OCI-LY3 (cell line): ENCODE results near the gene FAM43A.

ENCODE experiments used
- H2AFZ ChIP-seq: fragments of 200-600, 300-600 bp; shearing (Covaris generic); 2 replicates; pipeline ENCODE4 v1.6.0; 2014; ENCODE audit warnings: antibody characterized with exemption, low read depth, low read length
- H3K27ac ChIP-seq: fragments of 200-600, 300-600 bp; sonication (generic); 2 replicates; pipeline ENCODE4 v1.5.1; 2014; ENCODE audit warnings: mild to moderate bottlenecking, low read length, moderate library complexity, mixed read lengths
- H3K27me3 ChIP-seq: fragments of 200-600, 300-600 bp; sonication (generic); 2 replicates; pipeline ENCODE4 v1.6.1; 2014; ENCODE audit warnings: low read depth, low read length, mixed read lengths
- H3K36me3 ChIP-seq: fragments of 200-600, 300-600 bp; sonication (generic); replicated peaks from 2 replicates; pipeline ENCODE3; 2014; ENCODE audit warnings: low read depth, low read length, mixed read lengths
- H3K4me1 ChIP-seq: fragments of 300-600, 200-600 bp; sonication (generic); 2 replicates; pipeline ENCODE4 v1.6.1; 2014; ENCODE audit warnings: low read length, mixed read lengths
- H3K4me2 ChIP-seq: fragments of 200-600, 300-600 bp; sonication (generic); 2 replicates; pipeline ENCODE4 v1.6.1; 2014; ENCODE audit warnings: low read length, mixed read lengths
- H3K4me3 ChIP-seq: fragments of 300-600, 200-600 bp; sonication (generic); 2 replicates; pipeline ENCODE4 v1.5.1; 2014; ENCODE audit warnings: antibody characterized with exemption, mild to moderate bottlenecking, low read length, moderate library complexity
- H3K79me2 ChIP-seq: fragments of 300-600, 200-600 bp; shearing (Covaris generic); 2 replicates; pipeline ENCODE4 v1.6.1; 2014; ENCODE audit warnings: mild to moderate bottlenecking, low read length, mixed read lengths
- H3K9ac ChIP-seq: fragments of 300-600, 200-600 bp; shearing (Covaris generic); 2 replicates; pipeline ENCODE4 v1.6.0; 2014; ENCODE audit warnings: mild to moderate bottlenecking, low read length, moderate library complexity
- H3K9me3 ChIP-seq: fragments of 200-600, 300-600 bp; shearing (Covaris generic); 2 replicates; pipeline ENCODE4 v1.6.1; 2014; ENCODE audit warnings: low read length, mixed read lengths; ENCODE audit not compliant: insufficient read depth
- H4K20me1 ChIP-seq: fragments of 200-600, 300-600 bp; sonication (generic); 2 replicates; pipeline ENCODE4 v1.6.1; 2016; ENCODE audit warnings: low read length, mixed read lengths; ENCODE audit not compliant: insufficient read depth
- EZH2phosphoT487 ChIP-seq: fragments of 200-600 bp; shearing (Covaris generic); IDR thresholded peaks from 2 replicates; pipeline ENCODE4 v1.6.1; 2018; ENCODE audit warnings: antibody characterized with exemption, mixed run types, low read depth
- TF ChIP-seq, protein P1 (sequence below): fragments of 200-600, 300-600 bp; sonication (generic); IDR thresholded peaks from 2 replicates; pipeline ENCODE4 v1.5.1; 2014; ENCODE audit warnings: antibody characterized with exemption, low read length, low read depth

The FAM43A gene

GRCh38 chr3:194661374-194661773 is 24.3 kb upstream of the FAM43A start:
- Histone ChIP-seq H3K9ac (no peak overlapping the region), H3K36me3 (peaks cover 44% of the 10 kb centered on the region)

GRCh38 chr3:194661946-194662345 is 23.7 kb upstream of the FAM43A start:
- no peaks in the 10 kb centered on the region for H3K4me1 ChIP-seq
- no peaks in the 10 kb centered on the region for H3K9me3 ChIP-seq
- H3K36me3 ChIP-seq = peaks cover 44% of the 10 kb centered on the region
- H2AFZ ChIP-seq = no peak overlapping the region
- TF ChIP-seq, protein P1, sequence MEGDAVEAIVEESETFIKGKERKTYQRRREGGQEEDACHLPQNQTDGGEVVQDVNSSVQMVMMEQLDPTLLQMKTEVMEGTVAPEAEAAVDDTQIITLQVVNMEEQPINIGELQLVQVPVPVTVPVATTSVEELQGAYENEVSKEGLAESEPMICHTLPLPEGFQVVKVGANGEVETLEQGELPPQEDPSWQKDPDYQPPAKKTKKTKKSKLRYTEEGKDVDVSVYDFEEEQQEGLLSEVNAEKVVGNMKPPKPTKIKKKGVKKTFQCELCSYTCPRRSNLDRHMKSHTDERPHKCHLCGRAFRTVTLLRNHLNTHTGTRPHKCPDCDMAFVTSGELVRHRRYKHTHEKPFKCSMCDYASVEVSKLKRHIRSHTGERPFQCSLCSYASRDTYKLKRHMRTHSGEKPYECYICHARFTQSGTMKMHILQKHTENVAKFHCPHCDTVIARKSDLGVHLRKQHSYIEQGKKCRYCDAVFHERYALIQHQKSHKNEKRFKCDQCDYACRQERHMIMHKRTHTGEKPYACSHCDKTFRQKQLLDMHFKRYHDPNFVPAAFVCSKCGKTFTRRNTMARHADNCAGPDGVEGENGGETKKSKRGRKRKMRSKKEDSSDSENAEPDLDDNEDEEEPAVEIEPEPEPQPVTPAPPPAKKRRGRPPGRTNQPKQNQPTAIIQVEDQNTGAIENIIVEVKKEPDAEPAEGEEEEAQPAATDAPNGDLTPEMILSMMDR = no peak
- TF ChIP-seq EZH2phosphoT487 = no peak
- H3K27me3 ChIP-seq = no peaks in the 10 kb centered on the region
- no peak overlapping the region for H3K4me2 ChIP-seq
- no peaks in the 10 kb centered on the region for H4K20me1 ChIP-seq
- no peak overlapping the region for H3K27ac ChIP-seq
- no peak overlapping the region for H3K9ac ChIP-seq
- no peak overlapping the region for H3K4me3 ChIP-seq
- H3K79me2 ChIP-seq = no peaks in the 10 kb centered on the region

More at GRCh38 chr3:194661374-194661773, 24.3 kb upstream of the FAM43A start:
- Histone ChIP-seq H3K27me3 (no peaks in the 10 kb centered on the region), H3K9me3 (no peaks in the 10 kb centered on the region), H3K4me1 (no peaks in the 10 kb centered on the region), H3K79me2 (no peaks in the 10 kb centered on the region), H3K27ac (no peak overlapping the region), H3K4me2 (no peak overlapping the region), H4K20me1 (no peaks in the 10 kb centered on the region), H3K4me3 (no peak overlapping the region), H2AFZ (no peak overlapping the region)
- TF ChIP-seq, protein P1 = no peak
- no peak for TF ChIP-seq EZH2phosphoT487

DNA sequence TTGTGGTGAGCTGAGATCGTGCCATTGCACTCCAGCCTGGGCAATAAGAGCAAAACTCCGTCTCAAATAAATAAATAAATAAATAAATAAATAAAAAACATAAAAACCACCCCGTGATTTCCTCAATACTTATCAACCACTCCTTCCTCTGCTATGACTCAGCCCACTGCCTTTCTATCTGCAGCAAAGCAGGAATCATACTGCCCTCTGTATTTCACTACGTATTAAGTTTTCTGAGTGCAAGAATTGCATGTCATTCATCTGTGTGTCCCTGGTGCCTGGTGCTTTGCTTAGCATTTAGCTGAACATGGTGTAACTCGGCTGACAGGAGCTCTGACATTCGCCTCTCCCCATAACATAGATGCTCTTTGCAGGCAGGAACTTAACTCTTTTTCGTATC is 20.8 kb upstream of the FAM43A start:
- H3K9ac ChIP-seq = no peak overlapping the region
- no peaks in the 10 kb centered on the region for H4K20me1 ChIP-seq
- no peak overlapping the region for H3K4me3 ChIP-seq
- no peak overlapping the region for H3K27ac ChIP-seq
- H3K4me2 ChIP-seq = no peak overlapping the region
- peaks cover 6% of the 10 kb centered on the region; the same call in 1 of the 2 replicates for H3K4me1 ChIP-seq
- peaks cover 18% of the 10 kb centered on the region for H3K79me2 ChIP-seq
- H2AFZ ChIP-seq = no peak overlapping the region
- no peaks in the 10 kb centered on the region for H3K27me3 ChIP-seq
- H3K36me3 ChIP-seq = peaks cover 36% of the 10 kb centered on the region
- TF ChIP-seq, protein P1 = no peak
- TF ChIP-seq EZH2phosphoT487 = no peak
- H3K9me3 ChIP-seq = no peaks in the 10 kb centered on the region

- Histone ChIP-seq H2AFZ (no peak overlapping the region), H3K36me3 (peaks cover 30% of the 10 kb centered on the region), H3K4me3 (no peak overlapping the region), H3K4me2 (no peak overlapping the region), H3K9ac (no peak overlapping the region), H3K27ac (no peak overlapping the region), H3K27me3 (no peaks in the 10 kb centered on the region), H3K9me3 (no peaks in the 10 kb centered on the region), H4K20me1 (0 out of 2 replicates have a peak, but pooled peaks cover 3% of the 10 kb centered on the region), H3K4me1 (peaks cover 20% of the 10 kb centered on the region), H3K79me2 (peaks cover 40% of the 10 kb centered on the region)
- TF ChIP-seq EZH2phosphoT487 = no peak
- TF ChIP-seq, protein P1 = no peak
These were observed 18.3 kb upstream of the FAM43A start for GRCh38 chr3:194667363-194667762.
